ENCODE data around the gene SNX15.
A peak's percentile ranks its signal among the peaks of the same experiment; 100 is the strongest.

Gene SNX15

DNA sequence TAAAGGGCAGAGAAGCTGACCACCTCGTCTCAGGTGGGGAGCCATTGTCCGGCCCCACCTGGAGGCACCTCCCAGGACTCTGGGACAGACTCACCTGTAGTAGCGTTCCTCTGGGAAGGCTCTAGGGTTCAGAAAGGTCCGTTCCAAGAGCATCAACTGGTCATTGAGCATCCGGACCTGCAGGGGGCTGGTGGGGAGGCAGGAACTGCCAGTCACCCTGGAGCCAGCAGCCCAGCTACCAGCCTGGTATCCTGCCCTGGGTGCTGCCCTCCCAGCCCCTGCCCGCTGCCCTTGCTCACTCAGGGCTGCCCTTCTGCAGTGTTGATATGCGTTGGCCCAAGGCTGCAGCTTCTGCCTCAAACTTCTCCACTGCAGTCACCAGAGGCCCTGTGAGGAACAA is 18.5 kb downstream of the SNX15 start:
- TF ChIP-seq, protein P1, sequence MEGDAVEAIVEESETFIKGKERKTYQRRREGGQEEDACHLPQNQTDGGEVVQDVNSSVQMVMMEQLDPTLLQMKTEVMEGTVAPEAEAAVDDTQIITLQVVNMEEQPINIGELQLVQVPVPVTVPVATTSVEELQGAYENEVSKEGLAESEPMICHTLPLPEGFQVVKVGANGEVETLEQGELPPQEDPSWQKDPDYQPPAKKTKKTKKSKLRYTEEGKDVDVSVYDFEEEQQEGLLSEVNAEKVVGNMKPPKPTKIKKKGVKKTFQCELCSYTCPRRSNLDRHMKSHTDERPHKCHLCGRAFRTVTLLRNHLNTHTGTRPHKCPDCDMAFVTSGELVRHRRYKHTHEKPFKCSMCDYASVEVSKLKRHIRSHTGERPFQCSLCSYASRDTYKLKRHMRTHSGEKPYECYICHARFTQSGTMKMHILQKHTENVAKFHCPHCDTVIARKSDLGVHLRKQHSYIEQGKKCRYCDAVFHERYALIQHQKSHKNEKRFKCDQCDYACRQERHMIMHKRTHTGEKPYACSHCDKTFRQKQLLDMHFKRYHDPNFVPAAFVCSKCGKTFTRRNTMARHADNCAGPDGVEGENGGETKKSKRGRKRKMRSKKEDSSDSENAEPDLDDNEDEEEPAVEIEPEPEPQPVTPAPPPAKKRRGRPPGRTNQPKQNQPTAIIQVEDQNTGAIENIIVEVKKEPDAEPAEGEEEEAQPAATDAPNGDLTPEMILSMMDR (conservative IDR thresholded peaks at IDR 0.05; ENCODE audit: low read length) = no peak
- no peak for DNase-seq (ENCODE audit: low read depth)
- H3K4me3 ChIP-seq (ENCODE audit: low read length) = no peak overlapping the region

DNA sequence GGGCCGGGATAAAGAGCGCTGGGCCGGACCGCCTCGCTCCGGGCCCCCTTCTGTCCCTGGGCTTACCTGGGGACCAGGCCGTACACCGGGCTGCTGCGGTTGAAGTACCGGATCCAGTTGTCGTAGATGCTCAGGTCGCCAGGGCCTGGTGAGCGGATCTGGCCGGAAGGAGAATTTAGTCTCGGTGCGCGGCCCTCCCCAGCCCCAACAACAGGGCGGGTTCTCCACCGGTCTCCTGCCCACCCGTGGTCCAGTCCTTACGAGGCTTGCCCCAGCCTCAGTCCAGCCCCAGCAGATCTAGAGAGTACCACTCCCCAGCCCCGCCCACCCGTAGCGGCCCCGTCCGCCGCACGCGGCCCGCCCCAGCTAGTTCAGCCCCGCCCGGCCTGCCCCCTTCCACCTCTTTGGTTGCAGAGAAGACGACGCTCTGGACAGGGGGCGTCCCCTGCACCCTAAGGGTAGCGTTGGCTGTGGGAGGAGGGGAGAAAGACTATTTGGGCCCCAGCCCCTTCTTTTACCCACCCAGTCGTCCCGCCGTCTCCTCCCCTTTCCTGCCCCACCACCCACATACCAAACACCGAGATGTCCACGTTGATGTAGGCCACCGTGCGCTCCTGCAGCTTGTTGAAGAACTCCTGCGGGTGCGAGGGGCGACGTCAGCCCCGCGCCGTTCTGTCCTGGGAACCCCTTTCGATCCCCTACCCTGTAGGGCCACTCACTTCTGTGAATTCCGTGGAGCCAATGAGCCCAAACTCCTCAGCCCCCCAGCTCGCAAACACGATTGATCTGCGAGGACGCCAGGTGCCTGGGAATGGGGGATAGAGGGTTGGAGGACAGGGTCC is 20.6 kb downstream of the SNX15 start:
- TF ChIP-seq, protein P1 (conservative IDR thresholded peaks at IDR 0.05; ENCODE audit: low read length) = no peak
- peak; percentile 22 for DNase-seq (ENCODE audit: low read depth)
- H3K4me3 ChIP-seq (ENCODE audit: low read length) = peak overlapping the region; percentile 63

DNA sequence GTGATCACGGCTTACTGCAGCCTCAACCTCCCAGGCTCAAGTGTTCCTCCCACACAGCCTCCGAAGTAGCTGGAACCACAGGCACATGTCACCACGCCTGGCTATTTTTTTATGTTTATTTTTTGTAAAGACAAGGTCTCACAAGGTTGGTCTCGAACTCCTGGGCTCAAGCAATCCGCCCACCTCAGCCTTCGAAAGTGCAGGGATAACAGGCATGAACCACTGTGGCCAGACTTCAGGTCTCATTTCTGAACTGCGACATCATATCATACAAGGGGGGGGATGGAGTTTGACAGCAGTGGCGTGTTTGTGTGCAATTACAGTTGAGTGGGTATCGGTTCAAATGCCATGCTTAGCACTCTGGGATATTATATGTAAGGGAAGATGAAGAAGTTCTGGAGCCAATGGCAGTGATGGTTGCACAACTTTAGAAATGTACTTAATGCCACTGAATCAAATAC is 24.2 kb downstream of the SNX15 start:
- TF ChIP-seq, protein P1 (conservative IDR thresholded peaks at IDR 0.05; ENCODE audit: low read length) = no peak
- DNase-seq (ENCODE audit: low read depth) = no peak
- H3K4me3 ChIP-seq (ENCODE audit: low read length) = no peak overlapping the region

DNA sequence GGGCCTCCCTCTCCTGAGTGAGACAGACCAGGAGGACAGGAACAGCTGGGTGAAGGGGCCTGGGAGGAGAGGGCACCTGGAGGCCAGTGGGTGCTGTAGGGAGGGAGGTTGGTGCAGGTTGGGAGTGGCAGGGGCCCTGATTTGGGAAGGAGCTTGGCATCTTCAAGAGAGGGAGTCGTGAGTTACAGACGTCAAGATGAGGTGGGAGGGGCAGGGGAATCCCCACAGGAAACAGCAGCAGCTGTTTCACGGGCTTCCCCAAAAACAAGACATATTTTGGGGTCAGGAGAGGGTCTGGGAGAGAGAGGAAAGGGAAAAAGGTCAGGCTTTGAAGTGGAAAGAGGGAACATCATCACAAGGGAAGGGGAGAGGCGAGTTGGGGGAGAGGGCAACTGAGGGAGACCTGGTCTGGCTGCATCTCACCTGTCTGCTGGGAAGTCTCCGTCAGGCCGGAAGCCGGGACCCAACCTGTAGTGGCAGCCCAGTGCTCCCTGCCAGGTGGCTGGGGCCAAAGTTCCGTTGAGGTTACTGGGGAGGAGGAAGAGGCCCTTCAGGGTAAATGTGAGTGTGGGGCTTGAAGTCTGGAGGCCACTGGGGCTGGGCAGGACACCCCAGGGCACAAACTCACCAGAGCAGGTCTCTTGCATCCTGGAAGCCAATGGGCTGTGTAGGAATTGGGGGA is 26.7 kb downstream of the SNX15 start:
- no peak overlapping the region for H3K4me3 ChIP-seq (ENCODE audit: low read length)

DNA sequence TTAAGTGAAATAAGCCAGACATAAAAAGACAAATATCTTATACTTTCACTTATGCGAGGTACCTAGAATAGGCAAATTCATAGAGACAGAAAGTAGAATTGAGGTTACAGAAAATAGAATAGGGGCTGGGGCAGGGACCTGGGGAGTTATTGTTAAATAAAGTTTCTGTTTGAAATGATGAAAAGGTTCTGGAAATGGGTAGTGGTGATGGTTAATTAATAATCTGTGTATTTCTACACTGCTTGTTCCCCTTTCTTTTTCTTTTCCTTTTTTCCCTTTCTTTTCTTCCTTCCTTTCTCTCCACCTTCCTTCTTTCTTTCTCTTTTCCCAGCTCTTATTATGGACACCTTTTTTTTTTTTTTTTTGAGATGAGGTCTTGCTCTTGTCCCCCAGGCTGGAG is 28.3 kb downstream of the SNX15 start:
- TF ChIP-seq, protein P1 (conservative IDR thresholded peaks at IDR 0.05; ENCODE audit: low read length) = no peak
- H3K4me3 ChIP-seq (ENCODE audit: low read length) = no peak overlapping the region
- no peak for DNase-seq (ENCODE audit: low read depth)

More for the DNA sequence above, 26.7 kb downstream of the SNX15 start:
- TF ChIP-seq, protein P1 (conservative IDR thresholded peaks at IDR 0.05; ENCODE audit: low read length) = no peak
- no peak for DNase-seq (ENCODE audit: low read depth)

DNA sequence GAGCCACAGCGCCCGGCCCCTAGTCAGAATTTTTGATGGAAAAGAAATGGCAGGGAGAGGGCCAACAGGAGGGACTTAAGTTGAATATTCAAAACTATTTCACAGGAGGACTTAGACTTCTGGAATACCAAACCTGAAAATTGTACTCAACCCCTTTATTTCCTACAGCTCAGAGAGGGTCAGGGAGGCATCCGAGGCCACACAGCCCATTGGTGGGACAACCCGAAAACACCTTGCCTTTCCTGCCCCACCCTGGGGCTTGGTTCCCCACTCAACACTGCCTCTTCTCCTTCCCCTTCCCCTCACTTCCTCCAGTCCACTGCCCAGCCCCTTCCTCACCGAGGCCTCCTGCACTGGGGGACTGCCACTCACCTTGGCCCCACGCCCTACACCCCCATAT is 29.8 kb downstream of the SNX15 start:
- TF ChIP-seq, protein P1 (conservative IDR thresholded peaks at IDR 0.05; ENCODE audit: low read length) = no peak
- no peak overlapping the region for H3K4me3 ChIP-seq (ENCODE audit: low read length)
- DNase-seq (ENCODE audit: low read depth) = no peak

All from AG10803 (cell line).